Neural progenitor cell (in vitro differentiated cells): Measurements from ENCODE around the gene MEF2D. TPM values are rescaled to one million over a fixed set of nuclear protein-coding genes. Genes with fewer than 3 reads are reported as not detected.
A peak's percentile ranks its signal among the peaks of the same experiment; 100 is the strongest.

Experiments
- DNase-seq: peaks from one replicate; pipeline ENCODE4 v3.0.0-alpha.2; 2016; ENCODE audit warnings: low spot score
- H2AFZ ChIP-seq: fragments of 200-600 bp; sonication (generic); replicated peaks from 2 replicates; pipeline ENCODE4 v1.6.1; 2016; ENCODE audit warnings: antibody characterized with exemption
- H3F3A ChIP-seq: fragments of 200-600 bp; sonication (generic); 2 replicates; pipeline ENCODE4 v1.6.1; 2016; ENCODE audit warnings: antibody characterized with exemption, low read depth
- H3K27ac ChIP-seq: fragments of 200-600 bp; sonication (generic); 2 replicates; pipeline ENCODE4 v1.5.1; 2016; ENCODE audit warnings: mild to moderate bottlenecking
- H3K27me3 ChIP-seq: fragments of 200-600 bp; sonication (generic); 2 replicates; pipeline ENCODE4 v1.6.1; 2016; ENCODE audit warnings: mild to moderate bottlenecking, moderate library complexity
- H3K36me3 ChIP-seq: fragments of 200-600 bp; sonication (generic); 2 replicates; pipeline ENCODE4 v1.5.1; 2016
- H3K4me1 ChIP-seq: fragments of 200-600 bp; sonication (generic); 2 replicates; pipeline ENCODE4 v1.6.1; 2016; ENCODE audit warnings: mixed run types
- H3K4me2 ChIP-seq: fragments of 200-600 bp; sonication (generic); 2 replicates; pipeline ENCODE4 v1.6.1; 2016
- H3K4me3 ChIP-seq: fragments of 200-600 bp; sonication (generic); 2 replicates; pipeline ENCODE4 v1.5.1; 2016
- H3K79me2 ChIP-seq: fragments of 200-600 bp; sonication (generic); 2 replicates; pipeline ENCODE4 v1.6.1; 2016; ENCODE audit warnings: low read depth
- H3K9ac ChIP-seq: fragments of 200-600 bp; sonication (generic); 2 replicates; pipeline ENCODE4 v1.6.1; 2016
- H3K9me3 ChIP-seq: fragments of 200-600 bp; sonication (generic); 2 replicates; pipeline ENCODE4 v1.5.1; 2016; ENCODE audit warnings: low read depth
- H4K20me1 ChIP-seq: fragments of 200-600 bp; sonication (generic); 2 replicates; pipeline ENCODE4 v1.6.1; 2016; ENCODE audit warnings: low read depth
- H3K27ac Mint-ChIP-seq: 3 replicates; pipeline ENCODE4 v1.8.0; 2021; ENCODE audit warnings: mixed read lengths
- H3K27me3 Mint-ChIP-seq: 2 replicates; pipeline ENCODE4 v1.8.0; 2022; ENCODE audit warnings: low read depth, mild to moderate bottlenecking, inconsistent platforms, moderate library complexity, mixed read lengths; ENCODE audit not compliant: insufficient read depth
- H3K36me3 Mint-ChIP-seq: 3 replicates; pipeline ENCODE4 v1.8.0; 2021; ENCODE audit warnings: mixed read lengths
- H3K4me1 Mint-ChIP-seq: 3 replicates; pipeline ENCODE4 v1.8.0; 2021; ENCODE audit warnings: mixed read lengths
- H3K4me3 Mint-ChIP-seq: 3 replicates; pipeline ENCODE4 v1.8.0; 2021; ENCODE audit warnings: mild to moderate bottlenecking, moderate library complexity, mixed read lengths
- H3K9me3 Mint-ChIP-seq: 3 replicates; pipeline ENCODE4 v1.8.0; 2020; ENCODE audit warnings: mixed read lengths
- CTCF ChIP-seq: fragments of 200-600 bp; sonication (generic); IDR thresholded peaks from 2 replicates; pipeline ENCODE4 v1.5.1; 2017; ENCODE audit warnings: antibody characterized with exemption, mild to moderate bottlenecking
- EZH2 ChIP-seq: fragments of 200-600 bp; sonication (generic); IDR thresholded peaks from 2 replicates; pipeline ENCODE4 v1.6.1; 2017; ENCODE audit warnings: antibody characterized with exemption, mild to moderate bottlenecking, moderate library complexity
- EZH2phosphoT487 ChIP-seq: fragments of 200-600 bp; sonication (generic); IDR thresholded peaks from 2 replicates; pipeline ENCODE4 v1.6.1; 2017; ENCODE audit warnings: antibody characterized with exemption
- total RNA-seq: library from RNA; depleted of rRNA; stranded (reverse); fragments of >200 nt; gene quantifications from 2 replicates; pipeline ENCODE4 v1.2.3, GENCODE V29; 2015; ENCODE audit warnings: low replicate concordance

MEF2D gene
- total RNA-seq, 1 donor from 2014 or later, result 1.8 TPM

- peak; percentile 98 for DNase-seq
- Mint-ChIP-seq H3K27me3 (peaks cover 8% of the 10 kb centered on the region), H3K9me3 (no peaks in the 10 kb centered on the region), H3K27ac (peak overlapping the region; percentile 91), H3K4me3 (peak overlapping the region; percentile 93), H3K36me3 (no peaks in the 10 kb centered on the region), H3K4me1 (peaks cover 73% of the 10 kb centered on the region)
- Histone ChIP-seq H3K4me2 (peak overlapping the region; percentile 95), H3K4me3 (peak overlapping the region; percentile 93), H3K9ac (no peak overlapping the region), H3K36me3 (no peaks in the 10 kb centered on the region), H3K4me1 (peaks cover 35% of the 10 kb centered on the region), H3K9me3 (no peaks in the 10 kb centered on the region), H3K79me2 (peaks cover 33% of the 10 kb centered on the region), H2AFZ (peak overlapping the region; percentile 77), H3K27me3 (no peaks in the 10 kb centered on the region), H4K20me1 (peaks cover 44% of the 10 kb centered on the region), H3K27ac (peak overlapping the region; percentile 83), H3F3A (peaks cover 44% of the 10 kb centered on the region)
- peak; percentile 55 for TF ChIP-seq CTCF
- no peak for TF ChIP-seq EZH2
Measured at GRCh38 chr1:156500793-156501506, 375 bp upstream of the MEF2D start.

- Histone ChIP-seq H3K9ac (peak overlapping the region; percentile 51), H3K36me3 (no peaks in the 10 kb centered on the region), H3K4me2 (peak overlapping the region; percentile 95), H3K79me2 (peaks cover 39% of the 10 kb centered on the region), H3K27ac (peak overlapping the region; percentile 83), H3K4me3 (peak overlapping the region; percentile 93), H3K4me1 (peaks cover 35% of the 10 kb centered on the region), H2AFZ (peak overlapping the region; percentile 82), H3K27me3 (no peaks in the 10 kb centered on the region), H4K20me1 (peaks cover 46% of the 10 kb centered on the region), H3F3A (peaks cover 44% of the 10 kb centered on the region), H3K9me3 (no peaks in the 10 kb centered on the region)
- TF ChIP-seq EZH2 (no peak), EZH2phosphoT487 (no peak), CTCF (no peak)
- Mint-ChIP-seq H3K27me3 (peaks cover 9% of the 10 kb centered on the region), H3K4me1 (peaks cover 70% of the 10 kb centered on the region), H3K4me3 (peak overlapping the region; percentile 93), H3K36me3 (peaks cover 4% of the 10 kb centered on the region), H3K9me3 (no peaks in the 10 kb centered on the region), H3K27ac (peak overlapping the region; percentile 21)
- DNase-seq, result peak; percentile 75
Measured at GRCh38 chr1:156499842-156500542, 583 bp downstream of the MEF2D start.

GRCh38 chr1:156499194-156499841 is 1.3 kb downstream of the MEF2D start:
- H3K36me3 ChIP-seq, result no peaks in the 10 kb centered on the region
- Mint-ChIP-seq H3K27ac (no peak overlapping the region), H3K4me1 (peaks cover 67% of the 10 kb centered on the region), H3K4me3 (peak overlapping the region; percentile 93), H3K9me3 (no peaks in the 10 kb centered on the region), H3K27me3 (peaks cover 10% of the 10 kb centered on the region), H3K36me3 (peaks cover 6% of the 10 kb centered on the region)
- H3F3A ChIP-seq, result peaks cover 37% of the 10 kb centered on the region
- peaks cover 30% of the 10 kb centered on the region for H3K4me1 ChIP-seq
- peak; percentile 55 for DNase-seq
- TF ChIP-seq EZH2 (no peak), EZH2phosphoT487 (no peak), CTCF (no peak)
- H2AFZ ChIP-seq, result no peak overlapping the region
- H3K9me3 ChIP-seq, result no peaks in the 10 kb centered on the region
- no peaks in the 10 kb centered on the region for H3K27me3 ChIP-seq
- H3K4me2 ChIP-seq, result peak overlapping the region; percentile 95
- peaks cover 53% of the 10 kb centered on the region for H4K20me1 ChIP-seq
- H3K9ac ChIP-seq, result peak overlapping the region; percentile 10
- H3K4me3 ChIP-seq, result peak overlapping the region; percentile 93
- no peak overlapping the region for H3K27ac ChIP-seq
- H3K79me2 ChIP-seq, result peaks cover 40% of the 10 kb centered on the region
